Activated CD4-positive, CD25-positive, alpha-beta regulatory T cell treated with anti-CD3 and anti-CD28 coated beads, Interleukin-2, amount 50 U/mL, for 16 hours (primary cell): ENCODE results near the gene RAB40A.
A peak's percentile ranks its signal among the peaks of the same experiment; 100 is the strongest.

Experiments used
- DNase-seq: peaks from one replicate; pipeline ENCODE4 v3.0.0-alpha.2; 2020; ENCODE audit warnings: low read depth, low spot score

Gene RAB40A

GRCh38 chrX:103464072-103464773, 55.1 kb downstream of the RAB40A start:
- DNase-seq, result no peak

- DNase-seq, result no peak
Measured at GRCh38 chrX:103461156-103461555, 58.1 kb downstream of the RAB40A start.

GRCh38 chrX:103460001-103460755, 59.1 kb downstream of the RAB40A start:
- peak; percentile 6 for DNase-seq

- no peak for DNase-seq
Measured at GRCh38 chrX:103453655-103454054, 65.6 kb downstream of the RAB40A start.
